Retinal pigment epithelial cell (primary cell): ENCODE measurements around the gene STIM2.

Experiments
- DNase-seq: peaks from one replicate; pipeline ENCODE4 v3.0.0-alpha.2; 2010; ENCODE audit warnings: low read depth
- H3K4me3 ChIP-seq: 2 replicates; pipeline ENCODE4 v1.5.1; 2011; ENCODE audit warnings: mild to moderate bottlenecking, low read length, control low read depth, moderate library complexity
- CTCF ChIP-seq: conservative IDR thresholded peaks from 2 replicates; pipeline ENCODE4 v1.5.1; 2011; ENCODE audit warnings: low read depth, low read length, control low read depth, inconsistent platforms

Gene STIM2

DNA sequence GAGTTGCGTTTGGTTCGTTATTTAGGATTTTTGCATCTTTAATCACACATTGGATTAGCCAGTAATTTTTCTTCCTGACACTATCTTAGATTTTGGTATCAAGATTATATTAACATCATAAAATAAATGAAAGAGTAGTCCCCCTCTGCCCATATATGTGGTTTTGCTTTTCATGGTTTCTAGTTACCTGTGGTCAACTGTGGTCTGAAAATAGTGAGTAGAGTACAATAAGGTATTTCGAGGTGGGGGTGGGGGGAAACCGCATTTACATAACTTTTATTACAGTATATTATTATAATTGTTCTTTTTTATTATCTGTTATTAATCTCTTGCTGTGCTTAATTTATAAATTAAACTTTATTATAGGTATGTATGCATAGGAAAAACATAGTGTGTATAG, 152.4 kb downstream of the STIM2 start:
- no peak for DNase-seq
- no peak for TF ChIP-seq CTCF
- H3K4me3 ChIP-seq = no peak overlapping the region

- DNase-seq = no peak
- no peak for TF ChIP-seq CTCF
Measured at GRCh38 chr4:27016551-27016950, 155.9 kb downstream of the STIM2 start.

DNA sequence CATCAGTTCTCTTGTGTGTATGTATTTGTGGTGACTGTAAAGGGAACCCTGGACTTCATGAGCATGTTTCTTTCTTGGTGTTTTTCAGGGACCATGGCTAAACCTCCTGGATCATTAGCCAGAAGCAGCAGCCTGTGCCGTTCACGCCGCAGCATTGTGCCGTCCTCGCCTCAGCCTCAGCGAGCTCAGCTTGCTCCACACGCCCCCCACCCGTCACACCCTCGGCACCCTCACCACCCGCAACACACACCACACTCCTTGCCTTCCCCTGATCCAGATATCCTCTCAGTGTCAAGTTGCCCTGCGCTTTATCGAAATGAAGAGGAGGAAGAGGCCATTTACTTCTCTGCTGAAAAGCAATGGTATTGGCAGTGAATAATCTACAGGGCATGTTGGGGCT, 157.0 kb downstream of the STIM2 start:
- no peak for TF ChIP-seq CTCF
- DNase-seq = no peak

More at GRCh38 chr4:27016551-27016950, 155.9 kb downstream of the STIM2 start:
- H3K4me3 ChIP-seq = no peak overlapping the region

DNA sequence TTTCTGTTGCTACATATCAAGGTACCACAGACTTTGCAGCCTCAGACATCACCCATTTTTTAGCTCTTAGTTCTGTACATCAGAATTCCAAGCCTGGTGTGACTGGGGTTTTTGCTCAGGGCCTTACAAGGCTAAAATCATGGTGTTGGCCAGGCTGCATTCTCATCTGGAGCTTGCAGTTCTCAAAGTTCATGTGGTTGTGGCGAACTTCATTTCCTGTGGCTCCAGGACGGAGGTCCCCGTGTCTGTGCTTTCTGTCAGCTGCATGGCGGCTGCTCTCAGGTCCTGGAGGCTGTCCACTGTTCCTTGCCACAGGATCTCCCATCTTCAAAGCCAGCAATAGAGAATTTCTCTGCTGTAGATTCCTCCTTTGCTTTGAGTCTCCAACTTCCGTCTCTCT, 157.4 kb downstream of the STIM2 start:
- DNase-seq = no peak
- H3K4me3 ChIP-seq = no peak overlapping the region
- TF ChIP-seq CTCF = no peak

More for the DNA sequence above, 157.0 kb downstream of the STIM2 start:
- no peak overlapping the region for H3K4me3 ChIP-seq

DNA sequence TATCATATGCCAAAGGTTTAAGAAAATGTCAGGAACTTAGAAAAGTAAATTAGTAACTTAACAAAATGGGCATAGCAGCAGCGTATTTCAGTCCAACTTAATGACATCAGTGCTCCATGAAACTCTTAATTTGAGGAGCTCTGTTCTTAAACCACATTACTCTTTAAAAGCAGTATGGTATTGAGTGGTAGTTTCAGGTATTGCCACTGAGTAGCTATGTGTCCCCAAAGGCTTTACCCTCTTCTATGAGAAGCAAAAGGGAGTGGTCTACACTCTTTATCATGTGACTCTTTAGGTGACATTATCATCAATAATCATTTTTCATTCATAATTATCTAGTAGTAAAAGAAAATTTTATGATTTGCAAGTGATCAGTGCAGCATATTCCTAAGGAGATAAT, 158.3 kb downstream of the STIM2 start:
- no peak overlapping the region for H3K4me3 ChIP-seq
- DNase-seq = no peak
- no peak for TF ChIP-seq CTCF

GRCh38 chr4:27019766-27020165, 159.1 kb downstream of the STIM2 start:
- no peak overlapping the region for H3K4me3 ChIP-seq
- TF ChIP-seq CTCF = no peak
- DNase-seq = no peak

DNA sequence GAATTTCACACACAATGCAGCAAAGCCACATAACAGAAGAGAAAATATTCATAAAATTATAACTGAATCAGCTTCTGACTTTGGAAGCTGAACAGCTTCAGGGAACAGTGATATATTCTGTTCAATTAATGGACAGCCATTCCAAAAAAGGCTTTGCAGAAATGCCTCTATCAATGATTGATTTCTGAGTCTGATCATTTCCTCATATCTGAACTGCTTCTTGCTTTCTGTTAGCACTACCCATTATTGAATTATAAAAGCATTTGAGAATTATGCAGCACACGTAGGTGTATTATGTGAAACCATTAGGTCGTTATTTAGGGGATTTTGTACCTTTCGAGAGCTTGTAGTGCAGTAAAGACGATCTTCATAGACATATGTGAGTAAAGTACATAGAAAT, 159.6 kb downstream of the STIM2 start:
- DNase-seq = no peak
- no peak overlapping the region for H3K4me3 ChIP-seq
- TF ChIP-seq CTCF = no peak
